Ishikawa (cell line): ENCODE measurements around the gene JAML.

Experiments
- CEBPB ChIP-seq: IDR thresholded peaks from 2 replicates; pipeline ENCODE4 v1.6.1; 2012
- CREB1 ChIP-seq: IDR thresholded peaks from 2 replicates; pipeline ENCODE4 v1.6.1; 2012; ENCODE audit warnings: low read depth
- EGR1 ChIP-seq: IDR thresholded peaks from 2 replicates; pipeline ENCODE4 v1.6.1; 2012
- EP300 ChIP-seq: IDR thresholded peaks from 2 replicates; pipeline ENCODE4 v1.6.1; 2012; ENCODE audit warnings: borderline replicate concordance
- FOXM1 ChIP-seq: IDR thresholded peaks from 2 replicates; pipeline ENCODE4 v1.6.1; 2012; ENCODE audit warnings: low read depth, borderline replicate concordance
- MAX ChIP-seq: IDR thresholded peaks from 2 replicates; pipeline ENCODE4 v1.6.1; 2012
- NFIC ChIP-seq: IDR thresholded peaks from 2 replicates; pipeline ENCODE4 v1.6.1; 2012
- RAD21 ChIP-seq: IDR thresholded peaks from 2 replicates; pipeline ENCODE4 v1.6.1; 2012; ENCODE audit warnings: low read depth
- REST ChIP-seq: IDR thresholded peaks from 2 replicates; pipeline ENCODE4 v1.6.1; 2012; ENCODE audit warnings: low read depth, mild to moderate bottlenecking
- TAF1 ChIP-seq: IDR thresholded peaks from 2 replicates; pipeline ENCODE4 v1.6.1; 2012; ENCODE audit warnings: low read depth, mild to moderate bottlenecking
- TCF12 ChIP-seq: IDR thresholded peaks from 2 replicates; pipeline ENCODE4 v1.6.1; 2012; ENCODE audit warnings: low read depth
- TEAD4 ChIP-seq: IDR thresholded peaks from 2 replicates; pipeline ENCODE4 v1.6.1; 2012
- USF1 ChIP-seq: IDR thresholded peaks from 2 replicates; pipeline ENCODE4 v1.6.1; 2012
- YY1 ChIP-seq: IDR thresholded peaks from 2 replicates; pipeline ENCODE4 v1.6.1; 2012; ENCODE audit warnings: low read depth
- ZBTB7A ChIP-seq: IDR thresholded peaks from 2 replicates; pipeline ENCODE4 v1.6.1; 2012; ENCODE audit warnings: low read depth

Gene JAML

GRCh38 chr11:118231461-118231860 is 6.7 kb upstream of the JAML start:
- TF ChIP-seq YY1 = no peak
- TF ChIP-seq FOXM1 = no peak

GRCh38 chr11:118230088-118230487 is 5.3 kb upstream of the JAML start:
- no peak for TF ChIP-seq CREB1
- no peak for TF ChIP-seq RAD21
- no peak for TF ChIP-seq MAX
- TF ChIP-seq TEAD4 = no peak
- no peak for TF ChIP-seq CEBPB
- no peak for TF ChIP-seq USF1
- no peak for TF ChIP-seq TCF12
- TF ChIP-seq EGR1 = no peak

- TF ChIP-seq YY1 (no peak), REST (no peak), CEBPB (no peak), ZBTB7A (no peak), TEAD4 (no peak), CREB1 (no peak), USF1 (no peak), TCF12 (no peak), RAD21 (no peak), NFIC (no peak), EGR1 (no peak), TAF1 (no peak)
Measured at GRCh38 chr11:118229274-118229847, 4.5 kb upstream of the JAML start.

- no peak for TF ChIP-seq EGR1
- TF ChIP-seq USF1 = no peak
- TF ChIP-seq TEAD4 = no peak
- no peak for TF ChIP-seq YY1
- TF ChIP-seq MAX = no peak
- TF ChIP-seq TAF1 = no peak
- TF ChIP-seq CREB1 = no peak
- TF ChIP-seq TCF12 = no peak
- no peak for TF ChIP-seq EP300
- no peak for TF ChIP-seq FOXM1
- no peak for TF ChIP-seq REST
- TF ChIP-seq CEBPB = no peak
- no peak for TF ChIP-seq ZBTB7A
- no peak for TF ChIP-seq RAD21
- TF ChIP-seq NFIC = no peak
Measured at GRCh38 chr11:118227865-118228785, 3.3 kb upstream of the JAML start.

- no peak for TF ChIP-seq MAX
- TF ChIP-seq EGR1 = no peak
- no peak for TF ChIP-seq TAF1
Measured at GRCh38 chr11:118226781-118227180, 2.0 kb upstream of the JAML start.

- no peak for TF ChIP-seq REST
- no peak for TF ChIP-seq EGR1
Measured at GRCh38 chr11:118226296-118226695, 1.5 kb upstream of the JAML start.
